Measurements from ENCODE around the gene CCDC80.
A peak's percentile ranks its signal among the peaks of the same experiment; 100 is the strongest.

The CCDC80 gene

GRCh38 chr3:112633757-112634156 lies 7.2 kb downstream of the CCDC80 start:
- no peak for DNase-seq (ENCODE audit: low read depth)
- H3K4me3 ChIP-seq (ENCODE audit: low read depth, low read length), result peak overlapping the region; percentile 21
- no peak for TF ChIP-seq CTCF (conservative IDR thresholded peaks at IDR 0.05; ENCODE audit: low read depth, low read length)

- no peak for DNase-seq (ENCODE audit: low read depth)
- no peak for TF ChIP-seq CTCF (conservative IDR thresholded peaks at IDR 0.05; ENCODE audit: low read depth, low read length)
- H3K4me3 ChIP-seq (ENCODE audit: low read depth, low read length), result peak overlapping the region; percentile 21
These were observed 7.8 kb downstream of the CCDC80 start for GRCh38 chr3:112633191-112633590.

- no peak for TF ChIP-seq CTCF (conservative IDR thresholded peaks at IDR 0.05; ENCODE audit: low read depth, low read length)
- peak overlapping the region; percentile 18 for H3K4me3 ChIP-seq (ENCODE audit: low read depth, low read length)
- no peak for DNase-seq (ENCODE audit: low read depth)
These were observed 8.3 kb downstream of the CCDC80 start for GRCh38 chr3:112632596-112632995.

- no peak for DNase-seq (ENCODE audit: low read depth)
- no peak overlapping the region for H3K4me3 ChIP-seq (ENCODE audit: low read depth, low read length)
- no peak for TF ChIP-seq CTCF (conservative IDR thresholded peaks at IDR 0.05; ENCODE audit: low read depth, low read length)
These were observed 9.7 kb downstream of the CCDC80 start for GRCh38 chr3:112631257-112631656.

GRCh38 chr3:112629425-112629824 lies 11.5 kb downstream of the CCDC80 start:
- TF ChIP-seq CTCF (conservative IDR thresholded peaks at IDR 0.05; ENCODE audit: low read depth, low read length), result no peak
- peak; percentile 93 for DNase-seq (ENCODE audit: low read depth)
- H3K4me3 ChIP-seq (ENCODE audit: low read depth, low read length), result no peak overlapping the region

GRCh38 chr3:112627919-112628466 lies 12.9 kb downstream of the CCDC80 start:
- no peak for DNase-seq (ENCODE audit: low read depth)
- TF ChIP-seq CTCF (conservative IDR thresholded peaks at IDR 0.05; ENCODE audit: low read depth, low read length), result no peak
- H3K4me3 ChIP-seq (ENCODE audit: low read depth, low read length), result no peak overlapping the region

GRCh38 chr3:112627419-112627818 lies 13.5 kb downstream of the CCDC80 start:
- no peak for TF ChIP-seq CTCF (conservative IDR thresholded peaks at IDR 0.05; ENCODE audit: low read depth, low read length)
- H3K4me3 ChIP-seq (ENCODE audit: low read depth, low read length), result no peak overlapping the region
- DNase-seq (ENCODE audit: low read depth), result no peak
